K562 (cell line): ENCODE data around the gene ATG14. TPM values are rescaled to one million over a fixed set of nuclear protein-coding genes. Genes with fewer than 3 reads are reported as not detected.

Experiments used
- ATAC-seq: fragments of 200-7000 bp; cut with Tn5 transposase; 3 replicates; pipeline ENCODE4 v1.9.1; 2020; ENCODE audit warnings: moderate library complexity
- BruUV-seq: library from RNA; stranded (reverse); fragments of 400-500 nt; replicated peaks from 2 replicates; lab custom pipeline; 2021; lab: Mats Ljungman, UMichigan
- CTCF ChIA-PET: fragments of 300-600 bp; formaldehyde crosslinking; extraction: SDS; loops from one replicate; lab custom pipeline; 2021; ENCODE audit warnings: low intra/inter-chr PET ratio; lab: Yijun Ruan, JAX
- POLR2A ChIA-PET: fragments of 300-600, 350-650 bp; sonication (Branson Sonifier 250); formaldehyde crosslinking; extraction: SDS; loops from one replicate; lab custom pipeline; 2021; ENCODE audit warnings: antibody characterized with exemption, inconsistent platforms; lab: Yijun Ruan, JAX
- DNase-seq, 4 experiments: peaks; one replicate each; pipeline versions ENCODE4 v3.0.0 to v3.0.0-alpha.2; 2011 to 2018; ENCODE audit warnings: low spot score in 3 of 4, mixed read lengths in 3 of 4; ENCODE audit errors: extremely low read depth in 1 of 4
- FAIRE-seq: peaks from 2 replicates; lab custom pipeline; 2011; peaks lifted over from hg19 to GRCh38; lab: Jason Lieb, UNC
- H2AFZ ChIP-seq: 2 replicates; pipeline ENCODE4 v1.6.0; 2011; ENCODE audit warnings: low read depth, low read length, control low read depth, inconsistent platforms
- H3K27ac ChIP-seq: fragments of 200-600 bp; 3 replicates; pipeline ENCODE4 v1.8.0; 2011; ENCODE audit warnings: low read depth, mild to moderate bottlenecking, control low read depth, inconsistent platforms, low read length, moderate library complexity, mixed read lengths; ENCODE audit errors: extremely low read depth
- H3K27me3 ChIP-seq, 2 experiments: fragments of 300-600 bp in 1 of 2; 2 replicates in 1 of 2; 3 replicates in 1 of 2; pipeline versions ENCODE4 v1.6.0 to v1.8.0; 2011; ENCODE audit warnings: inconsistent platforms in 2 of 2, low read length in 2 of 2, mild to moderate bottlenecking in 1 of 2, mixed read lengths in 1 of 2, moderate library complexity in 1 of 2; ENCODE audit not compliant: control insufficient read depth in 2 of 2, insufficient read depth in 2 of 2
- H3K36me3 ChIP-seq: fragments of 300-600 bp; 3 replicates; pipeline ENCODE4 v1.8.0; 2011; ENCODE audit warnings: mild to moderate bottlenecking, low read length, inconsistent platforms; ENCODE audit not compliant: control insufficient read depth, insufficient read depth
- H3K4me1 ChIP-seq, 2 experiments: fragments of 200-600 bp in 1 of 2; replicated peaks in 1 of 2; 2 replicates in 1 of 2; 3 replicates in 1 of 2; pipeline versions ENCODE4 v1.5.1 to v1.8.0; 2011; ENCODE audit warnings: inconsistent platforms in 2 of 2, low read length in 2 of 2, mild to moderate bottlenecking in 1 of 2, mixed read lengths in 1 of 2, moderate library complexity in 1 of 2; ENCODE audit not compliant: control insufficient read depth in 2 of 2, insufficient read depth in 2 of 2
- H3K4me2 ChIP-seq: 2 replicates; pipeline ENCODE4 v1.6.1; 2011; ENCODE audit warnings: low read length, control low read depth, inconsistent platforms, mixed read lengths; ENCODE audit not compliant: insufficient read depth
- H3K4me3 ChIP-seq: fragments of 200-600 bp; sonication (generic), shearing (Covaris generic); 2 replicates; pipeline ENCODE4 v1.5.1; 2016; ENCODE audit warnings: control low read depth, inconsistent platforms
- H3K79me2 ChIP-seq: fragments of 200-600 bp; 3 replicates; pipeline ENCODE4 v1.8.0; 2011; ENCODE audit warnings: low read length, inconsistent platforms; ENCODE audit not compliant: control insufficient read depth, insufficient read depth
- H3K9ac ChIP-seq, 2 experiments: 2 replicates each; pipeline versions ENCODE4 v1.6.0 to v1.6.1; 2011; ENCODE audit warnings: low read depth in 2 of 2, low read length in 2 of 2, control low read depth in 1 of 2, inconsistent platforms in 1 of 2, mild to moderate bottlenecking in 1 of 2, mixed read lengths in 1 of 2; ENCODE audit not compliant: insufficient read depth in 1 of 2
- H3K9me1 ChIP-seq: one replicate; pipeline ENCODE4 v1.6.0; 2011; ENCODE audit warnings: inconsistent platforms, mild to moderate bottlenecking, low read length, moderate library complexity; ENCODE audit not compliant: control insufficient read depth, insufficient read depth
- H3K9me3 ChIP-seq: replicated peaks from 2 replicates; pipeline ENCODE4 v1.5.1; 2011; ENCODE audit warnings: low read depth, low read length, inconsistent platforms; ENCODE audit not compliant: control insufficient read depth, insufficient read depth
- H4K20me1 ChIP-seq: replicated peaks from 2 replicates; pipeline ENCODE4 v1.6.1; 2011; ENCODE audit warnings: low read length, inconsistent platforms, mixed read lengths; ENCODE audit not compliant: control insufficient read depth, insufficient read depth
- WGBS: fragments of 100-300 bp; shearing (Covaris generic); methylation state at CpG from one replicate; pipeline ENCODE4 v1.1.6; 2016; ENCODE audit warnings: low coverage, mixed read lengths; ENCODE audit not compliant: insufficient coverage; ENCODE audit errors: missing lambda C conversion rate; 5-methylcytosine and 5-hydroxymethylcytosine counted together
- in situ Hi-C: fragments of 300-500 bp; cut with MboI; formaldehyde crosslinking; loops from 4 replicates; pipeline ENCODE4 v1.15.0; 2018; ENCODE audit warnings: inconsistent platforms, mixed read lengths
- intact Hi-C: fragments of 100-400 bp; cut with micrococcal nuclease; formaldehyde crosslinking; loops from 2 replicates; pipeline ENCODE4 v1.14.2; 2022
- polyA plus RNA-seq, 8 experiments: library from polyadenylated mRNA; depleted of rRNA in 4 of 8; stranded (reverse) in 5 of 8; unstranded in 3 of 8; fragments of >200 nt; fragmentation: Nextera tagmentation in 2 of 8; fragmentation: Illumina TruSeq in 1 of 8; extraction: Ambion mirVana in 2 of 8; extraction: Trizol in 1 of 8; gene quantifications; 2 replicates each; pipeline versions ENCODE4 v1.2.1 to v1.2.3, GENCODE V29; 2011 to 2014; ENCODE audit warnings: inconsistent platforms in 1 of 8, missing spikeins in 1 of 8
- total RNA-seq, 7 experiments: library from RNA; depleted of rRNA in 6 of 7; stranded (reverse); fragments of >200 nt in 6 of 7; fragmentation: Illumina TruSeq in 2 of 7; extraction: Trizol in 2 of 7; gene quantifications; 2 replicates each; pipeline versions ENCODE4 v1.2.1 to v1.2.3, GENCODE V29; 2011 to 2021; ENCODE audit warnings: low replicate concordance in 1 of 7
- TF ChIP-seq, protein P1 (sequence below): sonication (generic); formaldehyde crosslinking; IDR thresholded peaks from 2 replicates; pipeline ENCODE4 v1.8.0; 2023; ENCODE audit warnings: missing genetic modification reagents, mild to moderate bottlenecking, borderline replicate concordance
- TF ChIP-seq, protein P2 (sequence below), 2 experiments: fragments of 450-650 bp; IDR thresholded peaks; 2 replicates each; pipeline ENCODE4 v1.6.1; 2016; ENCODE audit warnings: mild to moderate bottlenecking in 2 of 2, borderline replicate concordance in 1 of 2, low read depth in 1 of 2, moderate library complexity in 1 of 2

ATG14 gene
- total and polyA plus RNA-seq, 9 of the 15 experiments (the other 6 are each of a cell fraction or from before 2014, with no cell fraction given) = 0.55 to 4.2 (median 3.5) TPM

DNA sequence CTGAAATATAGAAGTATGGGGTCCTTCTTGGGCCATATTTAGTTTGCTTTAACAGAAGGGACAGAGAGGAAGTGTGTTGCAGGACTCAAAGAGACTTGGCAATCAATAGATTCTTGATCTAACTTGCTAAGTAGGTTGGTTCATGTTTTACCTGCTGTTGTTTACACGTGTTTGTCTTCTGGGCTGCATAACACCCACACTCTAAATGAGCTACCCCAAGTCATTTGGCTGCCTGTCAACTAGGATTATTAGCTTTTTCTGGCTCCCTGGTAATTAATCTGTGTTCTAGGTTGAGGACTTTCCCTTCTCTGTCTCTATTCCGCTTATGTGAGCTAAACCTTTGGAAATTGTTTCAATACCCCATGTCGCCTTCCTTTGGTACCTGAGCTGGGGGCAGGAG, 38.9 kb upstream of the ATG14 start:
- H3K36me3 ChIP-seq = no peaks in the 10 kb centered on the region
- ATAC-seq (no peak), FAIRE-seq (no peak), DNase-seq (no peak)
- no peak overlapping the region for H3K27ac ChIP-seq
- no peaks in the 10 kb centered on the region for H4K20me1 ChIP-seq
- ChIA-PET CTCF (no interaction called here), POLR2A (interaction anchor here (0.9 kb wide), 1 partner anchor 10 kb away, joined by 3 read pairs; the partner anchor contains the start of gene TBPL2)
- in situ Hi-C loops = no loop called here
- TF ChIP-seq, protein P1, sequence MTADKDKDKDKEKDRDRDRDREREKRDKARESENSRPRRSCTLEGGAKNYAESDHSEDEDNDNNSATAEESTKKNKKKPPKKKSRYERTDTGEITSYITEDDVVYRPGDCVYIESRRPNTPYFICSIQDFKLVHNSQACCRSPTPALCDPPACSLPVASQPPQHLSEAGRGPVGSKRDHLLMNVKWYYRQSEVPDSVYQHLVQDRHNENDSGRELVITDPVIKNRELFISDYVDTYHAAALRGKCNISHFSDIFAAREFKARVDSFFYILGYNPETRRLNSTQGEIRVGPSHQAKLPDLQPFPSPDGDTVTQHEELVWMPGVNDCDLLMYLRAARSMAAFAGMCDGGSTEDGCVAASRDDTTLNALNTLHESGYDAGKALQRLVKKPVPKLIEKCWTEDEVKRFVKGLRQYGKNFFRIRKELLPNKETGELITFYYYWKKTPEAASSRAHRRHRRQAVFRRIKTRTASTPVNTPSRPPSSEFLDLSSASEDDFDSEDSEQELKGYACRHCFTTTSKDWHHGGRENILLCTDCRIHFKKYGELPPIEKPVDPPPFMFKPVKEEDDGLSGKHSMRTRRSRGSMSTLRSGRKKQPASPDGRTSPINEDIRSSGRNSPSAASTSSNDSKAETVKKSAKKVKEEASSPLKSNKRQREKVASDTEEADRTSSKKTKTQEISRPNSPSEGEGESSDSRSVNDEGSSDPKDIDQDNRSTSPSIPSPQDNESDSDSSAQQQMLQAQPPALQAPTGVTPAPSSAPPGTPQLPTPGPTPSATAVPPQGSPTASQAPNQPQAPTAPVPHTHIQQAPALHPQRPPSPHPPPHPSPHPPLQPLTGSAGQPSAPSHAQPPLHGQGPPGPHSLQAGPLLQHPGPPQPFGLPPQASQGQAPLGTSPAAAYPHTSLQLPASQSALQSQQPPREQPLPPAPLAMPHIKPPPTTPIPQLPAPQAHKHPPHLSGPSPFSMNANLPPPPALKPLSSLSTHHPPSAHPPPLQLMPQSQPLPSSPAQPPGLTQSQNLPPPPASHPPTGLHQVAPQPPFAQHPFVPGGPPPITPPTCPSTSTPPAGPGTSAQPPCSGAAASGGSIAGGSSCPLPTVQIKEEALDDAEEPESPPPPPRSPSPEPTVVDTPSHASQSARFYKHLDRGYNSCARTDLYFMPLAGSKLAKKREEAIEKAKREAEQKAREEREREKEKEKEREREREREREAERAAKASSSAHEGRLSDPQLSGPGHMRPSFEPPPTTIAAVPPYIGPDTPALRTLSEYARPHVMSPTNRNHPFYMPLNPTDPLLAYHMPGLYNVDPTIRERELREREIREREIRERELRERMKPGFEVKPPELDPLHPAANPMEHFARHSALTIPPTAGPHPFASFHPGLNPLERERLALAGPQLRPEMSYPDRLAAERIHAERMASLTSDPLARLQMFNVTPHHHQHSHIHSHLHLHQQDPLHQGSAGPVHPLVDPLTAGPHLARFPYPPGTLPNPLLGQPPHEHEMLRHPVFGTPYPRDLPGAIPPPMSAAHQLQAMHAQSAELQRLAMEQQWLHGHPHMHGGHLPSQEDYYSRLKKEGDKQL (CRISPR knock-in tag) = no peak
- TF ChIP-seq, protein P2, sequence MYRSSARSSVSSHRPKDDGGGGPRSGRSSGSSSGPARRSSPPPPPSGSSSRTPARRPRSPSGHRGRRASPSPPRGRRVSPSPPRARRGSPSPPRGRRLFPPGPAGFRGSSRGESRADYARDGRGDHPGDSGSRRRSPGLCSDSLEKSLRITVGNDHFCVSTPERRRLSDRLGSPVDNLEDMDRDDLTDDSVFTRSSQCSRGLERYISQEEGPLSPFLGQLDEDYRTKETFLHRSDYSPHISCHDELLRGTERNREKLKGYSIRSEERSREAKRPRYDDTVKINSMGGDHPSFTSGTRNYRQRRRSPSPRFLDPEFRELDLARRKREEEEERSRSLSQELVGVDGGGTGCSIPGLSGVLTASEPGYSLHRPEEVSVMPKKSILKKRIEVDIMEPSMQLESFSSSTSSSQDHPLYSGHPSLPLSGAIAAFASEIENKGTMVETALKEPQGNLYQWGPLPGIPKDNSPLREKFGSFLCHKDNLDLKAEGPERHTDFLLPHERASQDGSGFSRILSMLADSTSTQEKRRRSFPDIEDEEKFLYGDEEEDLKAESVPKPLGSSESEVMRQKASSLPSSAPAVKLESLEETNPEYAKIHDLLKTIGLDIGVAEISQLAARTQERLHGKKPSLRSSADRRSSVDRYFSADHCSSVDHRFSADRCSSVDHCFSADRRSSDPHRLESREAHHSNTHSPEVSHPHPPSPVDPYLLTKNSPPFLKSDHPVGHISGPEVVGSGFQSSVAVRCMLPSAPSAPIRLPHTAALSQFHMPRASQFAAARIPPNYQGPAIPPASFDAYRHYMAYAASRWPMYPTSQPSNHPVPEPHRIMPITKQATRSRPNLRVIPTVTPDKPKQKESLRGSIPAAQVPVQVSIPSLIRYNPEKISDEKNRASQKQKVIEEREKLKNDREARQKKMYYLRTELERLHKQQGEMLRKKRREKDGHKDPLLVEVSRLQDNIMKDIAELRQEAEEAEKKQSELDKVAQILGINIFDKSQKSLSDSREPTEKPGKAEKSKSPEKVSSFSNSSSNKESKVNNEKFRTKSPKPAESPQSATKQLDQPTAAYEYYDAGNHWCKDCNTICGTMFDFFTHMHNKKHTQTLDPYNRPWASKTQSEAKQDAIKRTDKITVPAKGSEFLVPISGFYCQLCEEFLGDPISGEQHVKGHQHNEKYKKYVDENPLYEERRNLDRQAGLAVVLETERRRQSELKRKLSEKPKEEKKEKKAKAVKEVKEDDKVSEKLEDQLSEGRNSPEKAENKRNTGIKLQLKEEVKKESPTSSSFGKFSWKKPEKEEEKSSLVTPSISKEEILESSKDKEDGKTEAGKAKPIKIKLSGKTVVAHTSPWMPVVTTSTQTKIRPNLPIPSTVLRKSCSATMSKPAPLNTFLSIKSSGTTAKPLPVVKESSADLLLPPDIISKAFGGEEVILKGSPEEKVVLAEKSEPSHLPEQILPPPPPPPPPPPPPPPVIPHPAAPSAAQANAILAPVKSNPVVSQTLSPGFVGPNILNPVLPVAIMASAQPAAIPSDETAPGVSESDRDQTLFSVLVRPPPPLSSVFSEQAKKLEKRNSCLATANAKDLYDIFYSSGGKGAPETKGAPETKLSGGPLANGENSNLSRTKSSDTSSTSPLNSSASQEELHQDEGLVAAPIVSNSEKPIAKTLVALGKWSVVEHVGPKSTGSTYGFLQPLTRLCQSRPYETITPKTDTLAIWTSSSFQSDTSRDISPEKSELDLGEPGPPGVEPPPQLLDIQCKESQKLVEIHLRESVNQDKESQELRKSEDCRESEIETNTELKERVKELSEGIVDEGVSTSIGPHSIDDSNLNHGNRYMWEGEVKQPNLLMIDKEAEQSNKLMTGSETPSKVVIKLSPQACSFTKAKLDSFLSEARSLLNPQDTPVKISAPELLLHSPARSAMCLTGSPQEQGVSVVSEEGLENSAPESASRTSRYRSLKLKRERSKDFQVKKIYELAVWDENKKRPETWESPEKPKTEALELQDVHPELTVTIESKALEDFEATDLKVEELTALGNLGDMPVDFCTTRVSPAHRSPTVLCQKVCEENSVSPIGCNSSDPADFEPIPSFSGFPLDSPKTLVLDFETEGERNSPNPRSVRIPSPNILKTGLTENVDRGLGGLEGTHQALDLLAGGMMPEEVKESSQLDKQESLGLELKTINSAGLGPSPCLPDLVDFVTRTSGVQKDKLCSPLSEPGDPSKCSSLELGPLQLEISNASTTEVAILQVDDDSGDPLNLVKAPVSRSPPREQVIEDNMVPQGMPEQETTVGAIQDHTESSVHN (IDR thresholded peaks at IDR 0.05; ENCODE audit: borderline replicate concordance in 1 of 2, low read depth in 1 of 2) = no peak
- intact Hi-C loops = no loop called here
- BruUV-seq = no TSS peak
- no peaks in the 10 kb centered on the region for H3K9me3 ChIP-seq
- H3K4me1 ChIP-seq = peaks cover 0 to 6% of the 10 kb centered on the region in 2 experiments; a peak in 1 of 5 replicates
- H3K4me2 ChIP-seq = no peak overlapping the region
- no peak overlapping the region for H3K9ac ChIP-seq
- H3K79me2 ChIP-seq = no peaks in the 10 kb centered on the region
- no peak overlapping the region for H2AFZ ChIP-seq
- WGBS = 2% methylated on average over 3 of the region's 3 CpGs
- no peak overlapping the region for H3K4me3 ChIP-seq
- no peaks in the 10 kb centered on the region for H3K9me1 ChIP-seq
- no peaks in the 10 kb centered on the region; a peak in 1 of 5 replicates for H3K27me3 ChIP-seq
